K562 (cell line): ENCODE data around the gene TXNRD2. TPM values are rescaled to one million over a fixed set of nuclear protein-coding genes. Genes with fewer than 3 reads are reported as not detected.

Source experiments
- SMAD1 ChIP-seq: fragments of 150-350 bp; IDR thresholded peaks from 2 replicates; pipeline ENCODE4 v1.6.1; 2014; ENCODE audit warnings: low read length, low read depth; ENCODE audit not compliant: partially characterized antibody
- ZNF24 ChIP-seq: fragments of 450-650 bp; IDR thresholded peaks from 2 replicates; pipeline ENCODE4 v1.6.1; 2016
- polyA plus RNA-seq, 8 experiments: library from polyadenylated mRNA; depleted of rRNA in 4 of 8; stranded (reverse) in 5 of 8; unstranded in 3 of 8; fragments of >200 nt; fragmentation: Nextera tagmentation in 2 of 8; fragmentation: Illumina TruSeq in 1 of 8; extraction: Ambion mirVana in 2 of 8; extraction: Trizol in 1 of 8; gene quantifications; 2 replicates each; pipeline versions ENCODE4 v1.2.1 to v1.2.3, GENCODE V29; 2011 to 2014; ENCODE audit warnings: inconsistent platforms in 1 of 8, missing spikeins in 1 of 8
- total RNA-seq, 7 experiments: library from RNA; depleted of rRNA in 6 of 7; stranded (reverse); fragments of >200 nt in 6 of 7; fragmentation: Illumina TruSeq in 2 of 7; extraction: Trizol in 2 of 7; gene quantifications; 2 replicates each; pipeline versions ENCODE4 v1.2.1 to v1.2.3, GENCODE V29; 2011 to 2021; ENCODE audit warnings: low replicate concordance in 1 of 7
- TF ChIP-seq, protein P1 (sequence below): fragments of 450-650 bp; IDR thresholded peaks from 2 replicates; pipeline ENCODE4 v1.6.1; 2016; ENCODE audit warnings: mild to moderate bottlenecking, moderate library complexity
- TF ChIP-seq, protein P2 (sequence below), 2 experiments: fragments of 450-650 bp; formaldehyde crosslinking in 1 of 2; IDR thresholded peaks; 2 replicates each; pipeline versions ENCODE4 v1.4.0 to v1.6.1; 2014 to 2020; ENCODE audit warnings: mild to moderate bottlenecking in 2 of 2, borderline replicate concordance in 1 of 2, low read depth in 1 of 2

The TXNRD2 gene
- total and polyA plus RNA-seq, 9 of the 15 experiments (the other 6 are each of a cell fraction or from before 2014, with no cell fraction given) = 3.3 to 80.2 (median 49.4) TPM

DNA sequence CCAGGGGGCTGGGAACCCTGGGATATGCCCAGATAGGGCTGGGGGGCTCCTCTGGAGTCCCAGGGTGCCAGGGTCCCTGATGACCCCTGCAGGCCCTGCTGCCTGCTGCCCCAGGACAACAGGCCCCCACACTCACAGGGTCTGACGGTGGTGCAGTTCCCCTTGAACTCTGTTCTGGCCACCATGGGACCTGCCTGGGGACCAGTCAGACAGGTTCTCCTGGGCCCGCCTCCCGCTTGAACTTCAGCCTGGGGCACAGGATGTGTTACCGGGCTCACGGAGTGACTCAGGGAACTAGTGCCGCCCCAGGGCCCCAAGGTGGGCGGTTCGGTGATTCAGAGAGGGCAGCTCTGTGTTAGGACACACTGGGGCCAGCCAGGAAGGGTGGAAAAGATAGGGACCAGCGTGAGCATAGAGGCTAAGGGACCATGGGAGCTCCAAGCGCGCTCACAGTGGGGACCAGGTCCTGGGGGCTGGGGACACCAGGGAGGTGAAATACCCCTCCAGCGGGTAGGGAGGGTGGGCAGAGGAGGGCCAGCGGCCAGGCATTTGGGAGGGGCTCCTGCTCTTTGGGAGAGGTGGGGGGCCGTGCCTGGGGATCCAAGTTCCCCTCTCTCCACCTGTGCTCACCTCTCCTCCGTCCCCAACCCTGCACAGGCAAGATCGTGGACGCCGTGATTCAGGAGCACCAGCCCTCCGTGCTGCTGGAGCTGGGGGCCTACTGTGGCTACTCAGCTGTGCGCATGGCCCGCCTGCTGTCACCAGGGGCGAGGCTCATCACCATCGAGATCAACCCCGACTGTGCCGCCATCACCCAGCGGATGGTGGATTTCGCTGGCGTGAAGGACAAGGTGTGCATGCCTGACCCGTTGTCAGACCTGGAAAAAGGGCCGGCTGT, 21.5 kb upstream of the TXNRD2 start (continued):
- TF ChIP-seq, protein P1, sequence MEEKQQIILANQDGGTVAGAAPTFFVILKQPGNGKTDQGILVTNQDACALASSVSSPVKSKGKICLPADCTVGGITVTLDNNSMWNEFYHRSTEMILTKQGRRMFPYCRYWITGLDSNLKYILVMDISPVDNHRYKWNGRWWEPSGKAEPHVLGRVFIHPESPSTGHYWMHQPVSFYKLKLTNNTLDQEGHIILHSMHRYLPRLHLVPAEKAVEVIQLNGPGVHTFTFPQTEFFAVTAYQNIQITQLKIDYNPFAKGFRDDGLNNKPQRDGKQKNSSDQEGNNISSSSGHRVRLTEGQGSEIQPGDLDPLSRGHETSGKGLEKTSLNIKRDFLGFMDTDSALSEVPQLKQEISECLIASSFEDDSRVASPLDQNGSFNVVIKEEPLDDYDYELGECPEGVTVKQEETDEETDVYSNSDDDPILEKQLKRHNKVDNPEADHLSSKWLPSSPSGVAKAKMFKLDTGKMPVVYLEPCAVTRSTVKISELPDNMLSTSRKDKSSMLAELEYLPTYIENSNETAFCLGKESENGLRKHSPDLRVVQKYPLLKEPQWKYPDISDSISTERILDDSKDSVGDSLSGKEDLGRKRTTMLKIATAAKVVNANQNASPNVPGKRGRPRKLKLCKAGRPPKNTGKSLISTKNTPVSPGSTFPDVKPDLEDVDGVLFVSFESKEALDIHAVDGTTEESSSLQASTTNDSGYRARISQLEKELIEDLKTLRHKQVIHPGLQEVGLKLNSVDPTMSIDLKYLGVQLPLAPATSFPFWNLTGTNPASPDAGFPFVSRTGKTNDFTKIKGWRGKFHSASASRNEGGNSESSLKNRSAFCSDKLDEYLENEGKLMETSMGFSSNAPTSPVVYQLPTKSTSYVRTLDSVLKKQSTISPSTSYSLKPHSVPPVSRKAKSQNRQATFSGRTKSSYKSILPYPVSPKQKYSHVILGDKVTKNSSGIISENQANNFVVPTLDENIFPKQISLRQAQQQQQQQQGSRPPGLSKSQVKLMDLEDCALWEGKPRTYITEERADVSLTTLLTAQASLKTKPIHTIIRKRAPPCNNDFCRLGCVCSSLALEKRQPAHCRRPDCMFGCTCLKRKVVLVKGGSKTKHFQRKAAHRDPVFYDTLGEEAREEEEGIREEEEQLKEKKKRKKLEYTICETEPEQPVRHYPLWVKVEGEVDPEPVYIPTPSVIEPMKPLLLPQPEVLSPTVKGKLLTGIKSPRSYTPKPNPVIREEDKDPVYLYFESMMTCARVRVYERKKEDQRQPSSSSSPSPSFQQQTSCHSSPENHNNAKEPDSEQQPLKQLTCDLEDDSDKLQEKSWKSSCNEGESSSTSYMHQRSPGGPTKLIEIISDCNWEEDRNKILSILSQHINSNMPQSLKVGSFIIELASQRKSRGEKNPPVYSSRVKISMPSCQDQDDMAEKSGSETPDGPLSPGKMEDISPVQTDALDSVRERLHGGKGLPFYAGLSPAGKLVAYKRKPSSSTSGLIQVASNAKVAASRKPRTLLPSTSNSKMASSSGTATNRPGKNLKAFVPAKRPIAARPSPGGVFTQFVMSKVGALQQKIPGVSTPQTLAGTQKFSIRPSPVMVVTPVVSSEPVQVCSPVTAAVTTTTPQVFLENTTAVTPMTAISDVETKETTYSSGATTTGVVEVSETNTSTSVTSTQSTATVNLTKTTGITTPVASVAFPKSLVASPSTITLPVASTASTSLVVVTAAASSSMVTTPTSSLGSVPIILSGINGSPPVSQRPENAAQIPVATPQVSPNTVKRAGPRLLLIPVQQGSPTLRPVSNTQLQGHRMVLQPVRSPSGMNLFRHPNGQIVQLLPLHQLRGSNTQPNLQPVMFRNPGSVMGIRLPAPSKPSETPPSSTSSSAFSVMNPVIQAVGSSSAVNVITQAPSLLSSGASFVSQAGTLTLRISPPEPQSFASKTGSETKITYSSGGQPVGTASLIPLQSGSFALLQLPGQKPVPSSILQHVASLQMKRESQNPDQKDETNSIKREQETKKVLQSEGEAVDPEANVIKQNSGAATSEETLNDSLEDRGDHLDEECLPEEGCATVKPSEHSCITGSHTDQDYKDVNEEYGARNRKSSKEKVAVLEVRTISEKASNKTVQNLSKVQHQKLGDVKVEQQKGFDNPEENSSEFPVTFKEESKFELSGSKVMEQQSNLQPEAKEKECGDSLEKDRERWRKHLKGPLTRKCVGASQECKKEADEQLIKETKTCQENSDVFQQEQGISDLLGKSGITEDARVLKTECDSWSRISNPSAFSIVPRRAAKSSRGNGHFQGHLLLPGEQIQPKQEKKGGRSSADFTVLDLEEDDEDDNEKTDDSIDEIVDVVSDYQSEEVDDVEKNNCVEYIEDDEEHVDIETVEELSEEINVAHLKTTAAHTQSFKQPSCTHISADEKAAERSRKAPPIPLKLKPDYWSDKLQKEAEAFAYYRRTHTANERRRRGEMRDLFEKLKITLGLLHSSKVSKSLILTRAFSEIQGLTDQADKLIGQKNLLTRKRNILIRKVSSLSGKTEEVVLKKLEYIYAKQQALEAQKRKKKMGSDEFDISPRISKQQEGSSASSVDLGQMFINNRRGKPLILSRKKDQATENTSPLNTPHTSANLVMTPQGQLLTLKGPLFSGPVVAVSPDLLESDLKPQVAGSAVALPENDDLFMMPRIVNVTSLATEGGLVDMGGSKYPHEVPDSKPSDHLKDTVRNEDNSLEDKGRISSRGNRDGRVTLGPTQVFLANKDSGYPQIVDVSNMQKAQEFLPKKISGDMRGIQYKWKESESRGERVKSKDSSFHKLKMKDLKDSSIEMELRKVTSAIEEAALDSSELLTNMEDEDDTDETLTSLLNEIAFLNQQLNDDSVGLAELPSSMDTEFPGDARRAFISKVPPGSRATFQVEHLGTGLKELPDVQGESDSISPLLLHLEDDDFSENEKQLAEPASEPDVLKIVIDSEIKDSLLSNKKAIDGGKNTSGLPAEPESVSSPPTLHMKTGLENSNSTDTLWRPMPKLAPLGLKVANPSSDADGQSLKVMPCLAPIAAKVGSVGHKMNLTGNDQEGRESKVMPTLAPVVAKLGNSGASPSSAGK = no peak
- no peak for TF ChIP-seq ZNF24
- TF ChIP-seq SMAD1 = no peak
- TF ChIP-seq, protein P2, sequence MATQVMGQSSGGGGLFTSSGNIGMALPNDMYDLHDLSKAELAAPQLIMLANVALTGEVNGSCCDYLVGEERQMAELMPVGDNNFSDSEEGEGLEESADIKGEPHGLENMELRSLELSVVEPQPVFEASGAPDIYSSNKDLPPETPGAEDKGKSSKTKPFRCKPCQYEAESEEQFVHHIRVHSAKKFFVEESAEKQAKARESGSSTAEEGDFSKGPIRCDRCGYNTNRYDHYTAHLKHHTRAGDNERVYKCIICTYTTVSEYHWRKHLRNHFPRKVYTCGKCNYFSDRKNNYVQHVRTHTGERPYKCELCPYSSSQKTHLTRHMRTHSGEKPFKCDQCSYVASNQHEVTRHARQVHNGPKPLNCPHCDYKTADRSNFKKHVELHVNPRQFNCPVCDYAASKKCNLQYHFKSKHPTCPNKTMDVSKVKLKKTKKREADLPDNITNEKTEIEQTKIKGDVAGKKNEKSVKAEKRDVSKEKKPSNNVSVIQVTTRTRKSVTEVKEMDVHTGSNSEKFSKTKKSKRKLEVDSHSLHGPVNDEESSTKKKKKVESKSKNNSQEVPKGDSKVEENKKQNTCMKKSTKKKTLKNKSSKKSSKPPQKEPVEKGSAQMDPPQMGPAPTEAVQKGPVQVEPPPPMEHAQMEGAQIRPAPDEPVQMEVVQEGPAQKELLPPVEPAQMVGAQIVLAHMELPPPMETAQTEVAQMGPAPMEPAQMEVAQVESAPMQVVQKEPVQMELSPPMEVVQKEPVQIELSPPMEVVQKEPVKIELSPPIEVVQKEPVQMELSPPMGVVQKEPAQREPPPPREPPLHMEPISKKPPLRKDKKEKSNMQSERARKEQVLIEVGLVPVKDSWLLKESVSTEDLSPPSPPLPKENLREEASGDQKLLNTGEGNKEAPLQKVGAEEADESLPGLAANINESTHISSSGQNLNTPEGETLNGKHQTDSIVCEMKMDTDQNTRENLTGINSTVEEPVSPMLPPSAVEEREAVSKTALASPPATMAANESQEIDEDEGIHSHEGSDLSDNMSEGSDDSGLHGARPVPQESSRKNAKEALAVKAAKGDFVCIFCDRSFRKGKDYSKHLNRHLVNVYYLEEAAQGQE (IDR thresholded peaks at IDR 0.05; ENCODE audit: borderline replicate concordance) = no peak
- TF ChIP-seq, protein P2 (CRISPR knock-in tag; IDR thresholded peaks at IDR 0.05; ENCODE audit: low read depth) = peak; percentile 60; the same call in 1 of the 2 replicates
- TF ChIP-seq, all 486 proteins: peak for 28
